GM20000 (cell line): ENCODE results near the gene MTG2.

Experiments
- DNase-seq: peaks from one replicate; pipeline ENCODE4 v3.0.0; 2012; ENCODE audit warnings: low spot score
- TF ChIP-seq, protein P1 (sequence below): IDR thresholded peaks from 2 replicates; pipeline ENCODE4 v1.5.1; 2012; ENCODE audit warnings: mild to moderate bottlenecking, control low read depth; ENCODE audit errors: extremely low read depth, missing control alignments

The MTG2 gene

GRCh38 chr20:62230276-62230675 lies 47.4 kb downstream of the MTG2 start:
- TF ChIP-seq, protein P1, sequence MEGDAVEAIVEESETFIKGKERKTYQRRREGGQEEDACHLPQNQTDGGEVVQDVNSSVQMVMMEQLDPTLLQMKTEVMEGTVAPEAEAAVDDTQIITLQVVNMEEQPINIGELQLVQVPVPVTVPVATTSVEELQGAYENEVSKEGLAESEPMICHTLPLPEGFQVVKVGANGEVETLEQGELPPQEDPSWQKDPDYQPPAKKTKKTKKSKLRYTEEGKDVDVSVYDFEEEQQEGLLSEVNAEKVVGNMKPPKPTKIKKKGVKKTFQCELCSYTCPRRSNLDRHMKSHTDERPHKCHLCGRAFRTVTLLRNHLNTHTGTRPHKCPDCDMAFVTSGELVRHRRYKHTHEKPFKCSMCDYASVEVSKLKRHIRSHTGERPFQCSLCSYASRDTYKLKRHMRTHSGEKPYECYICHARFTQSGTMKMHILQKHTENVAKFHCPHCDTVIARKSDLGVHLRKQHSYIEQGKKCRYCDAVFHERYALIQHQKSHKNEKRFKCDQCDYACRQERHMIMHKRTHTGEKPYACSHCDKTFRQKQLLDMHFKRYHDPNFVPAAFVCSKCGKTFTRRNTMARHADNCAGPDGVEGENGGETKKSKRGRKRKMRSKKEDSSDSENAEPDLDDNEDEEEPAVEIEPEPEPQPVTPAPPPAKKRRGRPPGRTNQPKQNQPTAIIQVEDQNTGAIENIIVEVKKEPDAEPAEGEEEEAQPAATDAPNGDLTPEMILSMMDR: no peak
- DNase-seq: no peak

DNA sequence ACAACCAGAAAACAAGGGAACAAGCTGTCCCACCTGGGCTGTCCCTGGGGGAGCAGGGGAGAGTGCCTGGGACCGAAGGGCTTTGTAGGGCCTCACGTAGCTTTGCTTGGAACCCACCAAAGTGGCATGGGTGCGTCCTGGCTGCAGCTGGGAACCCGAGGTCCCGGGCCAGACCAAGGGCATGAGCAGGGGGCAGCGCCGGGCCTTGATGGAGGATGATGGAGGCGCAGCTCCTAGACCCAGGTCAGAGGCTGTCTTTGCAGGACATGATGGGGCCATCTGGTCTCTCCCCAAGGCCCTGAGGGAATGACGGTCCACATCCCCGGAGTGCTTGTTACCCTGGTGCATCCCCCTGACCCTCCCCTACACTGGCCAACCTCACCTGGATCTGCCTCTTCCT lies 47.9 kb downstream of the MTG2 start:
- no peak for DNase-seq
- TF ChIP-seq, protein P1: no peak

DNA sequence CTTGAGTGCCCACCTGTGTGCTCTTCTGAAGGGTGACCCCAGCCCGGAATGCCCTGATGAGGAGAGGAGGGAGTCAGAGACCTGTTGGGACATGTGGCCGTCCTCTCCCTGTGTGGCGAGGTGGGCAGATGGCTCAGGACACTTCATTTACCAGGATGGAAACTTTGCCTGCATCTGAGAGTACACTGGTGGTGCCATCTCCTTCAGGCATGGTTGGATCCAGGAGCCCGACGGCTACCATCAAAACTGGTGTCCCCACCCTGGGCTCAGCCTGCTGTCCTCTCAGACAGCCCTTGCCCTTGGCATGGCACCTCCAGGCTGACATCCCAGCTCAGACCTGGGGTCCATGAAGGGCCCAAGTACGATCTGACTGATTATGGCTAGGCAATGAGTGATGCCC lies 48.5 kb downstream of the MTG2 start:
- TF ChIP-seq, protein P1: no peak
- no peak for DNase-seq

DNA sequence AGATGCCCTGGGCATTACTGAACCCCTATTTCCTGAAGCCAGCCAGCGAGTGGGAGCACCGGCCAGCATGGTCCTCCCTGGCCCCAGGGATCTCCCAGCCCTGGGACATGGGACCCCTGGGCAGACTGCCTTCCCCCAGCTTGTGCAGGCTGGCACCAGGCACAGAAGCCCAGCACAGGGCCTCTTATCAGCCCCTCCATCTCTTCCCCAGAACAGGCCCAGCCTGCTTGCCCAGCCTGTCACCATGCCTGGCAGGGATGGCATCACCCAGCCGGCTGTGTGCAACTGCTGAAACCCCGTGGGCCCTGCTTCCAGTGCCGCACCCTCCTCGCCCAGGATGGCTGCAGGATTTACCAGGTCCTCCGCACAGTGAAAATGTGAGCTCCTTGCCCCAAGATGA lies 49.4 kb downstream of the MTG2 start:
- TF ChIP-seq, protein P1: no peak
- DNase-seq: no peak

DNA sequence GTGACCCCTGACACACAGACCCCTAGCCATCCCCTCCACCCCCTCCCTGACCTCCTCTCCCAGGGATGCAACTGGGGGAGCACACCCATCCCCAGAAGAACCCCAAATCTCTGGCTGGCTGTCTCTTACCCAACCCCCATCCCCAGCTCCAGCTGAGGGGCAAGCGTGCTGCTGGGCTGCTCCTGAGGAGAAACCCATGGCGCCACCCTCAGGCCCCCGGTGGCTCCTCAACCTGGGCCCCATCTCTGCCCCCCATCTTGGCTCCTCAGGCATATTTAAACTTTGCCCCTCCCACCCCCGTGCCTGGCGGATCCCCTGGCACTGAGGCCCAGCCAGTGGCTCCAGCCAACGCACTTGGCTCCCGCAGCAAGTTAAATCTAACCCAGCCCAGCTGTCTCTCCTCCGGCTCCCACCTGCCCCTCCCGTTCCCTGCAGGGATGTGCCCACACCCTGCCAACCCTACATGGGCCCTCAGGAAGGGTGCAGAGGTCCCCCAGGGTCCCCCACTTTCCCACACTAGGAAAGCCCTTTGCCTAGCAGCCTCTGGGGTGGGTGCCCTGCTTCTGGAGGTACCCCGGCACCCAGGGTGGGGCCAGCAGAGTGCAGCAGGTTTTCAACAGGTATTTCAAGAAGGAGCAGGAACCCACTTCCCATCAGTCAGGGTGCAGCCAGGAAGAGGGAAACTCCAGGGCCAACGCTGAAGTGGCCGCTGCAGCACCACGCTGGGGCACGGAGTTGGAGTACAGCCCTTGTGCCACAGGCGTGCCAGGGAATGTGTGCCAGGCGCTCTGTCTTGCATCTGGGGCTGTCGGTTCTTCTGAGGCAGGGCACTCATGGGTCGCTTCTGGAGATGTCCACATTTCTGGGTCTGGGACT lies 50.2 kb downstream of the MTG2 start:
- DNase-seq: no peak
- TF ChIP-seq, protein P1: no peak

- no peak for DNase-seq
- TF ChIP-seq, protein P1: no peak
These were observed 50.9 kb downstream of the MTG2 start for GRCh38 chr20:62233684-62234083.

DNA sequence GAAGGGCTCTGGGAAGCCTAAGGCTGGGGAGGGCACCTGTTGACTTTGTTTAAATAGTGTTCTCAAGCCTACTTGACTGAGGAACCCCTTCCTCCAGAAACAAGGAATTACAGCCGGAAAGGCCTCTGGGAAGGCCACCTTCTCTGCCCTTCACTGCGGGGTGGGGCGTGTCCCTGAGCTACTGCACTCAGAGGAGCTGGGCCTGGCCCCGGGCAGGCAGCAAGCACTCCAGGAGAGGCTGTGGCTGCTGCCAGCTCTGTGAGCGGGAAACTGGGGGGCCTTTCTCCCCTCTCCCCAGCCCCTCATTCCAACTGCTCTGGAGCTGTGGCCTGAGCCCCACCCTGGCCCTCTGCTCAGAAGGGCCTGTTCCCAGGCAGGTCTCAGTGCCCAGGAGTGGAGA lies 51.5 kb downstream of the MTG2 start:
- no peak for DNase-seq
- TF ChIP-seq, protein P1: no peak
